T-helper 2 cell treated with Interferon-gamma antibody and Interleukin-4, amounts not matched to agents 5 μg/mL and 100 μg/mL, for 36 hours (primary cell): ENCODE data around the gene CEP112.

Experiments
- DNase-seq: peaks from one replicate; pipeline ENCODE4 v3.0.0; 2021; ENCODE audit warnings: low spot score
- H3K27ac Mint-ChIP-seq: one replicate; pipeline ENCODE4 v1.8.0; 2021; ENCODE audit warnings: mild to moderate bottlenecking, mixed read lengths
- H3K27me3 Mint-ChIP-seq: one replicate; pipeline ENCODE4 v1.8.0; 2021; ENCODE audit warnings: low read depth, mixed read lengths
- H3K36me3 Mint-ChIP-seq: one replicate; pipeline ENCODE4 v1.8.0; 2021; ENCODE audit warnings: low read depth, mixed read lengths
- H3K4me1 Mint-ChIP-seq: one replicate; pipeline ENCODE4 v1.8.0; 2021; ENCODE audit warnings: low read depth, mixed read lengths
- H3K4me3 Mint-ChIP-seq: one replicate; pipeline ENCODE4 v1.8.0; 2022; ENCODE audit warnings: mild to moderate bottlenecking, moderate library complexity, mixed read lengths
- H3K9me3 Mint-ChIP-seq: one replicate; pipeline ENCODE4 v1.8.0; 2021; ENCODE audit warnings: mixed read lengths

Gene CEP112

DNA sequence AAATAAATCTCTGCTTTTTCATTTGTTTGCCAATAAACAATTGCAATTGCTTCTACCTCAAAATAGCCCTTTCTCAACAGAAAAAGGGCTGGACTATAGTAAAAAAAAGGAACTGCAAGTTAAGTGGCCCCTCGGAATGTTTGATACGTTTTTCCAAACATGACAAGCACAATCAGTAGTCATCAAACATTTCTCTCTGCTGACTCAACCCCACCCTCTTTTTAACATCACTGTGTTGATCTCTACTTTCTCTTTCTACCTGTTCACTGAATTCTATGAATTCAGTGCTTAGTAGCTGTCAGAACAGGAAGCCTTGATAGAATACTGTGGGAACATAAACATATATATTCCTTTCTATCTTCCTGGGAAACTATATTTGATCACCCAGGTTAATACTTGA, 514.0 kb downstream of the CEP112 start:
- no peaks in the 10 kb centered on the region for H3K36me3 Mint-ChIP-seq
- peaks cover 2% of the 10 kb centered on the region for H3K27me3 Mint-ChIP-seq
- H3K4me3 Mint-ChIP-seq = no peak overlapping the region
- H3K27ac Mint-ChIP-seq = no peak overlapping the region
- H3K9me3 Mint-ChIP-seq = peaks cover 5% of the 10 kb centered on the region
- DNase-seq = no peak
- peaks cover 3% of the 10 kb centered on the region for H3K4me1 Mint-ChIP-seq

DNA sequence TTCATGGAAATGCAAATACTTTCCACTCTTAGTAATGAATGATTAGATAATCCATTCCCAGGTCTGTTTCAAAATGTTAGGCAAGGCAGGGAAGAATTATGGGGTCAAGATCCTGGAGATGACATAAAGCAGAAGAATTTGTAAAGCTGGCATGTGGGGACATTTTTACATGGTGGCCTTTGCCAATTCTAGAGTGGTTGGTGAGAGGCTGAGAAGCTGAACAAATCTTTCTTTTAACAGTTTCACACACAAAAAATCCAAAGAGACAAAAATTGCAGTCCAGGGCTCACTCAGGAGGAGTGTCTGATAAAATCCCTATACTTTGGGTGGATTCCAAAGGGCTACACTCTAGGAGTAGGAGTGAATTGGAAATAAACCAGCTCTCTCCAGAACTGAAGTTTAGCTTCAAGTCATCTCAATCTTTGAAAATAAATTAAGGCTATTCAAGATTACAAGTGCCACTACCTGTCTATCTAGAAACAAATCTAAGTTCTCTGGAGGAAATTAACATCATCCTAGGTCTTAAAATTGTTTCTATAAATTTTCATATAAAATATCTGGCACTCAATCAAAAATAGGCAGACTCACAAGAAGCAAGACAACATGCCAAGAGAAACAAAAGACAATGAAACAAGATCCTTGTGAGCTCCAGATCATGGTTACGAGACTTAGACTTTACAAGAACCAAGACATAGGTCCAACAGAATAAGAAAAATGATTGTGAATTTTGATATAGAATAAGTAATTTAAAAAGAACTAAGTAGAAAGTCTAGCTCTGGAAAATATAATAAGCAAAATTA, 517.5 kb downstream of the CEP112 start:
- DNase-seq = no peak
- Mint-ChIP-seq H3K4me3 (no peak overlapping the region), H3K27ac (no peak overlapping the region), H3K27me3 (peaks cover 2% of the 10 kb centered on the region), H3K36me3 (no peaks in the 10 kb centered on the region), H3K9me3 (no peaks in the 10 kb centered on the region), H3K4me1 (peaks cover 3% of the 10 kb centered on the region)

DNA sequence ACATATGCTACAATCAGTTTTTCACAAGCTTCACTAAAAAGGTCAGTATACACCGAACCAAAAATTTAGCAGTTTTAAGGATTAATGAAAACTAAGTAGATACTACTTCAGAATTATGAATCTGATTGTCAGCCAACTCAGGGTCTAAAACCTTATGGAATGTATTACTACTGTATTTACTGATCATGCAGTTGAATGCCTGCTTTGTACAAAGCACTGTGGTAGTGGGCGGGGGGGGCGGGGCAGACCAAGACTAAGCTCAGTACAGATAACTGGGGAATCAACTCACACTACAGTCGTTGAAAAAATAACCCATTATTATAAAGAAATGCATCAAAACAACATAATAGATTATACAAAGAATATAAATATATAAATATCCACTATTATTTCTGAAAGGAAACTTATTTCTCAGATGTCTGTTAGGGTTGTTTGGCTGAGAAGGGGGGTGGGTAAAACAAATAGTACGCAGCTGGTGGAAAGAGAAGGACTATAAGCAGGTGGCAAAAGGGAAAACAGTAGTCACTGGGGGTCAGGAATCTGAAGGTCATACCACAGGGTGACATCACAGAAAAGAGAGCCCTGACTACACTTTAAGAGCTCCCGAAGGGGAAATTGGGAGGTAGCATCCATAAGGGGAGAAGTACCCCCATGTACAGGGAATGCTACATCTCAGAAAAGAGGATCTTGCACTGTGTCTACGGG, 521.1 kb downstream of the CEP112 start:
- no peak for DNase-seq
- H3K9me3 Mint-ChIP-seq = no peaks in the 10 kb centered on the region
- H3K27me3 Mint-ChIP-seq = peaks cover 4% of the 10 kb centered on the region
- H3K27ac Mint-ChIP-seq = no peak overlapping the region
- no peaks in the 10 kb centered on the region for H3K36me3 Mint-ChIP-seq
- no peak overlapping the region for H3K4me3 Mint-ChIP-seq
- no peaks in the 10 kb centered on the region for H3K4me1 Mint-ChIP-seq

DNA sequence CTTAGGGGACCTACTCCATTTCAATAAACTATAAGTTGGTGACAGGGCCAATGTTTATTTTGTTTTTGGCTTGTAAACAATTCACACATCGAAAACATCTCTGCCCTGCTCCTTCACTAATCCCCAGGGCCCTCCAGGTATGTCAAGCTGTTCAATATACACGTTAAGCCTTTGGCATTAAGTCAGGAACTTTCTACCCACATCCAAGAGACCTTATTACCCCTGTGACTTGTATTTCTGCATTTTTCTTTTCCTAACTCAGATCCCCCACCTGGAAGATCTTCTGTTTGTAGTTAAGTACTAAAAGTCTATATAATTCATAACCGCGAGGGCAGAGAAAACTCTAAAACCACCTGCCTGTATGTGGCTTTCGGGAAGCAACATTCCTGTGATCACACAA, 523.7 kb downstream of the CEP112 start:
- H3K9me3 Mint-ChIP-seq = no peaks in the 10 kb centered on the region
- DNase-seq = no peak
- no peaks in the 10 kb centered on the region for H3K4me1 Mint-ChIP-seq
- no peak overlapping the region for H3K27ac Mint-ChIP-seq
- H3K36me3 Mint-ChIP-seq = no peaks in the 10 kb centered on the region
- peaks cover 5% of the 10 kb centered on the region for H3K27me3 Mint-ChIP-seq
- no peak overlapping the region for H3K4me3 Mint-ChIP-seq

- no peaks in the 10 kb centered on the region for H3K4me1 Mint-ChIP-seq
Measured at GRCh38 chr17:65667656-65668055, 524.3 kb downstream of the CEP112 start.

DNA sequence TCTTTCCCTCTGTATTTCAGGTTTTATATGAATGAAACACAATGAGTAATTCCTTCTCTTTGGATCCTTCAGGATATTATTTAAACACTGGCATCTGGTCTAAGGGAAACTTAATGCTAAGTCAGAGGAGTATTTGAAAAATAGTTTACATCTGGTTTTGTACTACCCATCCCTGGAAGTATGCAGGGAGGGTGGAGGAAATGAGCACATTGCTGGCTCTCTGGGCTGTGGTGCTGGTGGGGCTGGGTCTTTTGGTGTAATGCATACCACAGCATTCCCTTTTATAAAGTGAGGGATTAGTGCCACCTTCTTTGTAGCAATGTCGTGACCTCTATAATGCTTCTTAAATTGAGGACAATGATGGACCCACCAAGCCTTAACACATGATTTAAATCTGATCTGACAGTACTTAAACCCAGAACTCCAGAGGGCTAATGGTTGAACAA, 525.0 kb downstream of the CEP112 start:
- Mint-ChIP-seq H3K36me3 (no peaks in the 10 kb centered on the region), H3K4me1 (no peaks in the 10 kb centered on the region), H3K27ac (no peak overlapping the region), H3K27me3 (peaks cover 3% of the 10 kb centered on the region), H3K9me3 (no peaks in the 10 kb centered on the region), H3K4me3 (no peak overlapping the region)
- no peak for DNase-seq

More at GRCh38 chr17:65667656-65668055, 524.3 kb downstream of the CEP112 start:
- H3K4me3 Mint-ChIP-seq = no peak overlapping the region
- H3K27me3 Mint-ChIP-seq = peaks cover 3% of the 10 kb centered on the region
- H3K27ac Mint-ChIP-seq = no peak overlapping the region
- no peaks in the 10 kb centered on the region for H3K9me3 Mint-ChIP-seq
- no peak for DNase-seq
- no peaks in the 10 kb centered on the region for H3K36me3 Mint-ChIP-seq

DNA sequence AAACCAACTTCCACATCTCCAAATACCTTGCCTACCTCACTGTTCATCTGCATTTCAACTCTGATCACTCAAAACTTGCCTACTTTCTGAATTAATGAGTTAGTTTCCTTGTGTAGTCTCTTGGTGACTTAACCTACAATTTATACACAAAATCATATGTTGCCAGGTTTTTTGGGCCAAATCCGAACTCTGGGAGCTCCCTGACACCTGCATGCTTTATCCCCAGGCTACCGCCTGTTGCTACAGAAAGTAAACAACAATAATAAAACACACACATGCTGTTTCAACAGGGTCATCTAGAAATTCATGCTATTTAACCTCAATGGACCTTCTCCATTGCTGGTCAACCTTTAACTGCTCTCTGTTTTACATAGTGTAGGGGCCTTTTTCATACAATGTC, 526.0 kb downstream of the CEP112 start:
- Mint-ChIP-seq H3K4me1 (no peaks in the 10 kb centered on the region), H3K27ac (no peak overlapping the region), H3K27me3 (peaks cover 3% of the 10 kb centered on the region), H3K4me3 (no peak overlapping the region), H3K9me3 (no peaks in the 10 kb centered on the region), H3K36me3 (no peaks in the 10 kb centered on the region)
- DNase-seq = no peak

- Mint-ChIP-seq H3K27ac (no peak overlapping the region), H3K4me3 (no peak overlapping the region), H3K36me3 (no peaks in the 10 kb centered on the region), H3K27me3 (peaks cover 4% of the 10 kb centered on the region), H3K9me3 (no peaks in the 10 kb centered on the region), H3K4me1 (no peaks in the 10 kb centered on the region)
- no peak for DNase-seq
Measured at GRCh38 chr17:65664696-65665095, 527.2 kb downstream of the CEP112 start.

- Mint-ChIP-seq H3K4me3 (no peak overlapping the region), H3K36me3 (no peaks in the 10 kb centered on the region), H3K9me3 (no peaks in the 10 kb centered on the region), H3K27ac (no peak overlapping the region), H3K27me3 (peaks cover 5% of the 10 kb centered on the region), H3K4me1 (no peaks in the 10 kb centered on the region)
- no peak for DNase-seq
Measured at GRCh38 chr17:65664266-65664665, 527.7 kb downstream of the CEP112 start.

- Mint-ChIP-seq H3K27ac (no peak overlapping the region), H3K4me3 (no peak overlapping the region), H3K4me1 (peaks cover under 1% of the 10 kb centered on the region)
Measured at GRCh38 chr17:65662196-65662595, 529.7 kb downstream of the CEP112 start.

DNA sequence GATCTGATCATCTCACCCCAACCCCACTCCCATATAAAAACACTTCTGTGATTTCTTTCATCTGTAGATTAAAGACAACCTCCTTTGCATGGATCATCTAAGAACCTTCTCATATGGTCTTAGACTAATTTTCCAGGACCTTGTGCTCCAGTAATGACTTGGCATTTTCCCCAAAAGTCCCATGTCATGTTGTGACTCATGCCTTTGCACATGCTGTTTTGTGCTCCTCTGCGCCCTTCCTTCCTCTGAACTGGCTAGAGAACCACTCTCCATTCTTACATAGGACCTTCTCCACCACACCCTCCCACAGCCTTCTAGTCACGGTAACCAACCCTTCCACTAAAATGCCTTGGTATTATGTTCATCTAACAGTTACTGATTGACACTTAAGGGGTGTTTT, 531.0 kb downstream of the CEP112 start:
- no peak for DNase-seq
- H3K36me3 Mint-ChIP-seq = no peaks in the 10 kb centered on the region
- no peak overlapping the region for H3K4me3 Mint-ChIP-seq
- H3K27me3 Mint-ChIP-seq = peaks cover 4% of the 10 kb centered on the region
- H3K4me1 Mint-ChIP-seq = peaks cover 7% of the 10 kb centered on the region
- H3K27ac Mint-ChIP-seq = no peak overlapping the region
- H3K9me3 Mint-ChIP-seq = no peaks in the 10 kb centered on the region

More at GRCh38 chr17:65662196-65662595, 529.7 kb downstream of the CEP112 start:
- Mint-ChIP-seq H3K9me3 (no peaks in the 10 kb centered on the region), H3K36me3 (no peaks in the 10 kb centered on the region), H3K27me3 (peaks cover 5% of the 10 kb centered on the region)
- no peak for DNase-seq

- Mint-ChIP-seq H3K27me3 (peaks cover 2% of the 10 kb centered on the region), H3K9me3 (no peaks in the 10 kb centered on the region), H3K4me3 (no peak overlapping the region), H3K4me1 (peaks cover 7% of the 10 kb centered on the region), H3K27ac (no peak overlapping the region), H3K36me3 (no peaks in the 10 kb centered on the region)
- no peak for DNase-seq
Measured at GRCh38 chr17:65660078-65660477, 531.9 kb downstream of the CEP112 start.

DNA sequence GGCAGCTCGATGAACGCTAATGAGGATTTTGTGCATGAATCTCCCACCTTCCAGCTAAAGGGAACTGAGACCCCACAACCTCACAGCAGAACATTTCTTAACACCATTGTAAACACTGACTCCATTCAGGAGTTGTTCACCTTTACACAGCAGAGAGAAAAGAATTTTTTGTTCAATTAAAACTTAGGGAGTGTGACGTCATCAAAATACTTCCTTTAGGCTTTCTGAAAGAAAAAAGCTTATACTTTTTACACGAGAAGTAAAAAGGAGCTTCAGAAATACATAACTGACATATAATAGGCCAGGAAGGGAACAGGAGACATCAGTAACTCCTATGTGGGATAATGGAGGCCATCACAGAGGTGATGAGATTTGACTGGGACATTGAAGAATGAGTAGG, 532.4 kb downstream of the CEP112 start:
- DNase-seq = no peak
- H3K36me3 Mint-ChIP-seq = no peaks in the 10 kb centered on the region
- no peaks in the 10 kb centered on the region for H3K9me3 Mint-ChIP-seq
- peaks cover 7% of the 10 kb centered on the region for H3K4me1 Mint-ChIP-seq
- H3K27ac Mint-ChIP-seq = no peak overlapping the region
- peaks cover 2% of the 10 kb centered on the region for H3K27me3 Mint-ChIP-seq
- H3K4me3 Mint-ChIP-seq = no peak overlapping the region

GRCh38 chr17:65657251-65657828, 534.6 kb downstream of the CEP112 start:
- Mint-ChIP-seq H3K9me3 (no peaks in the 10 kb centered on the region), H3K27ac (no peak overlapping the region), H3K36me3 (no peaks in the 10 kb centered on the region), H3K4me3 (no peak overlapping the region), H3K4me1 (peaks cover 7% of the 10 kb centered on the region), H3K27me3 (peaks cover 2% of the 10 kb centered on the region)
- no peak for DNase-seq
